H1 (cell line): ENCODE results near the gene UBXN1. TPM values are rescaled to one million over a fixed set of nuclear protein-coding genes. Genes with fewer than 3 reads are reported as not detected.

ENCODE experiments used
- CTCF ChIA-PET: fragments of 300-600 bp; sonication (Branson Sonifier 250); formaldehyde crosslinking; loops from one replicate; lab custom pipeline; 2021; ENCODE audit not compliant: partially characterized antibody; lab: Charles Lee
- POLR2A ChIA-PET: fragments of 300-600 bp; sonication (Branson Sonifier 250); formaldehyde crosslinking; loops from one replicate; lab custom pipeline; 2021; ENCODE audit warnings: inconsistent platforms; ENCODE audit not compliant: partially characterized antibody; lab: Charles Lee
- DNase-seq, 2 experiments: peaks; one replicate each; pipeline versions ENCODE4 v3.0.0 to v3.0.0-alpha.2; 2010 to 2022; ENCODE audit warnings: low spot score in 2 of 2, low read depth in 1 of 2, mixed read lengths in 1 of 2
- FAIRE-seq: peaks from 2 replicates; lab custom pipeline; 2011; peaks lifted over from hg19 to GRCh38; lab: Jason Lieb, UNC
- H2AFZ ChIP-seq: 2 replicates; pipeline ENCODE4 v1.8.1; 2012; ENCODE audit warnings: low read length, inconsistent platforms
- H2AK5ac ChIP-seq: 2 replicates; pipeline ENCODE4 v1.6.1; 2013; ENCODE audit warnings: low read depth, low read length
- H2BK120ac ChIP-seq: replicated peaks from 2 replicates; pipeline ENCODE3; 2013; ENCODE audit warnings: low read depth, low read length, inconsistent platforms
- H2BK12ac ChIP-seq: 2 replicates; pipeline ENCODE4 v1.6.1; 2013; ENCODE audit warnings: low read depth, low read length
- H2BK15ac ChIP-seq: 2 replicates; pipeline ENCODE4 v1.6.1; 2013; ENCODE audit warnings: low read length
- H2BK20ac ChIP-seq: 2 replicates; pipeline ENCODE4 v1.6.1; 2013; ENCODE audit warnings: low read length
- H2BK5ac ChIP-seq: 2 replicates; pipeline ENCODE4 v1.6.1; 2013; ENCODE audit warnings: low read depth, low read length
- H3K14ac ChIP-seq: 2 replicates; pipeline ENCODE4 v1.6.1; 2013; ENCODE audit warnings: inconsistent platforms; ENCODE audit not compliant: insufficient read length
- H3K18ac ChIP-seq: 2 replicates; pipeline ENCODE4 v1.6.1; 2013; ENCODE audit warnings: low read length; ENCODE audit errors: extremely low read depth
- H3K23ac ChIP-seq: 2 replicates; pipeline ENCODE4 v1.6.1; 2013; ENCODE audit warnings: inconsistent platforms; ENCODE audit not compliant: insufficient read length
- H3K23me2 ChIP-seq: 2 replicates; pipeline ENCODE4 v1.6.1; 2013; ENCODE audit warnings: low read depth, low read length
- H3K27ac ChIP-seq: 2 replicates; pipeline ENCODE4 v1.6.1; 2011; ENCODE audit warnings: low read depth, low read length, inconsistent platforms
- H3K27me3 ChIP-seq, 4 experiments: replicated peaks in 1 of 4; 1 replicate in 1 of 4; 2 replicates in 3 of 4; pipeline versions ENCODE4 v1.6.1 to v1.8.1; 2011 to 2013; ENCODE audit warnings: low read length in 3 of 4, mild to moderate bottlenecking in 3 of 4, inconsistent platforms in 2 of 4, mixed read lengths in 2 of 4, moderate library complexity in 1 of 4; ENCODE audit not compliant: control insufficient read depth in 3 of 4, insufficient read depth in 3 of 4; ENCODE audit errors: extremely low read depth in 1 of 4
- H3K36me3 ChIP-seq, 4 experiments: 2 replicates each; pipeline versions ENCODE4 v1.6.1 to v1.8.1; 2011 to 2013; ENCODE audit warnings: mild to moderate bottlenecking in 4 of 4, low read length in 3 of 4, moderate library complexity in 2 of 4, control low read depth in 1 of 4, inconsistent platforms in 1 of 4; ENCODE audit not compliant: insufficient read depth in 4 of 4, control insufficient read depth in 2 of 4
- H3K4ac ChIP-seq: replicated peaks from 2 replicates; pipeline ENCODE3; 2013; ENCODE audit warnings: low read length, low read depth, mixed read lengths, inconsistent platforms; ENCODE audit not compliant: insufficient read length
- H3K4me1 ChIP-seq, 4 experiments: replicated peaks in 1 of 4; 1 replicate in 1 of 4; 2 replicates in 3 of 4; pipeline versions ENCODE4 v1.6.1 to v1.8.1; 2011 to 2013; ENCODE audit warnings: low read length in 3 of 4, inconsistent platforms in 2 of 4, mixed read lengths in 1 of 4; ENCODE audit not compliant: insufficient read depth in 4 of 4, control insufficient read depth in 3 of 4
- H3K4me2 ChIP-seq, 2 experiments: 2 replicates each; pipeline versions ENCODE4 v1.6.1 to v1.8.1; 2011 to 2013; ENCODE audit warnings: low read depth in 2 of 2, low read length in 2 of 2, control low read depth in 1 of 2, inconsistent platforms in 1 of 2, mild to moderate bottlenecking in 1 of 2; ENCODE audit not compliant: insufficient read depth in 1 of 2
- H3K4me3 ChIP-seq, 4 experiments: fragments of 200-600, 300-600 bp in 1 of 4; sonication (generic), shearing (Covaris generic), sonication (Bioruptor Twin) in 1 of 4; 2 replicates each; pipeline versions ENCODE4 v1.5.1 to v1.8.1; 2011 to 2016; ENCODE audit warnings: low read length in 4 of 4, low read depth in 3 of 4, control low read depth in 2 of 4, inconsistent platforms in 2 of 4, mild to moderate bottlenecking in 2 of 4, mixed read lengths in 1 of 4, moderate library complexity in 1 of 4; ENCODE audit not compliant: insufficient read depth in 2 of 4; ENCODE audit errors: extremely low read depth in 1 of 4
- H3K56ac ChIP-seq: replicated peaks from 2 replicates; pipeline ENCODE3; 2013; ENCODE audit warnings: low read depth, mild to moderate bottlenecking, mixed read lengths, low read length, inconsistent platforms; ENCODE audit not compliant: insufficient read length
- H3K79me1 ChIP-seq: 2 replicates; pipeline ENCODE4 v1.6.1; 2013; ENCODE audit warnings: low read depth, low read length, control low read depth
- H3K79me2 ChIP-seq, 2 experiments: 2 replicates each; pipeline versions ENCODE4 v1.6.1 to v1.8.1; 2012 to 2013; ENCODE audit warnings: low read length in 2 of 2, mild to moderate bottlenecking in 2 of 2, inconsistent platforms in 1 of 2; ENCODE audit not compliant: insufficient read depth in 2 of 2, control insufficient read depth in 1 of 2
- H3K9ac ChIP-seq, 4 experiments: replicated peaks in 1 of 4; 1 replicate in 1 of 4; 2 replicates in 3 of 4; pipeline versions ENCODE4 v1.6.1 to v1.8.1; 2011 to 2013; ENCODE audit warnings: low read depth in 3 of 4, low read length in 3 of 4, control low read depth in 2 of 4, mild to moderate bottlenecking in 2 of 4, moderate library complexity in 2 of 4, inconsistent platforms in 1 of 4; ENCODE audit errors: extremely low read depth in 1 of 4
- H3K9me3 ChIP-seq, 2 experiments: 2 replicates each; pipeline versions ENCODE4 v1.6.1 to v1.8.1; 2012 to 2013; ENCODE audit warnings: mild to moderate bottlenecking in 2 of 2, moderate library complexity in 2 of 2, control low read depth in 1 of 2, inconsistent platforms in 1 of 2, low read depth in 1 of 2, low read length in 1 of 2, mixed read lengths in 1 of 2; ENCODE audit not compliant: insufficient read depth in 2 of 2
- H4K20me1 ChIP-seq, 2 experiments: replicated peaks in 1 of 2; 2 replicates each; pipeline versions ENCODE3 to v1.8.1; 2011 to 2013; ENCODE audit warnings: inconsistent platforms in 2 of 2, low read length in 2 of 2, mild to moderate bottlenecking in 1 of 2; ENCODE audit not compliant: insufficient read depth in 2 of 2, control insufficient read depth in 1 of 2
- H4K5ac ChIP-seq: 2 replicates; pipeline ENCODE4 v1.6.1; 2013; ENCODE audit warnings: low read length, low read depth, mixed read lengths, inconsistent platforms; ENCODE audit not compliant: insufficient read length
- H4K8ac ChIP-seq: 2 replicates; pipeline ENCODE4 v1.8.0; 2013; ENCODE audit warnings: mild to moderate bottlenecking, moderate library complexity, low read length, inconsistent platforms; ENCODE audit not compliant: insufficient read depth; ENCODE audit errors: extremely low read depth
- H4K91ac ChIP-seq: replicated peaks from 2 replicates; pipeline ENCODE3; 2013; ENCODE audit warnings: low read length, mixed read lengths, inconsistent platforms; ENCODE audit not compliant: insufficient read length
- CTBP2 ChIP-seq: IDR thresholded peaks from 2 replicates; pipeline ENCODE4 v1.7.0; 2011; ENCODE audit warnings: borderline replicate concordance, mild to moderate bottlenecking, moderate library complexity, mixed read lengths, low read length; ENCODE audit not compliant: insufficient read depth, insufficient read length
- EP300 ChIP-seq, 2 experiments: IDR thresholded peaks; 1 replicate in 1 of 2; 2 replicates in 1 of 2; pipeline ENCODE4 v1.6.1; 2011 to 2012; ENCODE audit warnings: low read depth in 2 of 2, low read length in 2 of 2, mild to moderate bottlenecking in 2 of 2, borderline replicate concordance in 1 of 2, inconsistent platforms in 1 of 2, moderate library complexity in 1 of 2
- EZH2 ChIP-seq: fragments of 200-600 bp; sonication (generic); IDR thresholded peaks from 2 replicates; pipeline ENCODE4 v1.7.1; 2012; ENCODE audit warnings: low read depth, mild to moderate bottlenecking, moderate library complexity, low read length, inconsistent platforms; ENCODE audit not compliant: severe bottlenecking
- POU5F1 ChIP-seq: IDR thresholded peaks from 2 replicates; pipeline ENCODE4 v1.6.1; 2011; ENCODE audit warnings: low read depth, mild to moderate bottlenecking, low read length, moderate library complexity
- RFX5 ChIP-seq: IDR thresholded peaks from 2 replicates; pipeline ENCODE4 v1.6.1; 2011; ENCODE audit warnings: low read depth, low read length, improper control_type of control experiment, borderline replicate concordance
- SIRT6 ChIP-seq: IDR thresholded peaks from one replicate; pipeline ENCODE4 v1.7.1; 2012; ENCODE audit warnings: low read length, inconsistent platforms
- SP4 ChIP-seq: IDR thresholded peaks from 2 replicates; pipeline ENCODE4 v1.6.1; 2012; ENCODE audit warnings: low read length, inconsistent platforms
- TAF1 ChIP-seq: IDR thresholded peaks from 2 replicates; pipeline ENCODE4 v1.6.1; 2011; ENCODE audit warnings: mild to moderate bottlenecking, low read depth, low read length
- TBP ChIP-seq: IDR thresholded peaks from 2 replicates; pipeline ENCODE4 v1.6.1; 2011; ENCODE audit warnings: low read depth, low read length, improper control_type of control experiment
- WGBS, 2 experiments: shearing (Covaris generic) in 1 of 2; methylation state at CpG; one replicate each; pipeline versions ENCODE4 v1.1.6 to v1.1.7; 2013 to 2015; ENCODE audit warnings: low lambda C conversion rate in 2 of 2, mixed read lengths in 2 of 2, inconsistent platforms in 1 of 2, low coverage in 1 of 2, missing lambda C conversion rate in 1 of 2; ENCODE audit not compliant: insufficient replicate concordance in 2 of 2, insufficient coverage in 1 of 2, insufficient read length in 1 of 2; ENCODE audit errors: extremely low coverage in 1 of 2, missing lambda C conversion rate in 1 of 2; 5-methylcytosine and 5-hydroxymethylcytosine counted together
- polyA plus RNA-seq, 7 experiments: library from polyadenylated mRNA; depleted of rRNA in 3 of 7; stranded (reverse) in 5 of 7; unstranded in 2 of 7; fragments of >200 nt in 5 of 7; fragments of 200-250 nt in 2 of 7; gene quantifications; 1 replicate in 5 of 7; 2 replicates in 1 of 7; 4 replicates in 1 of 7; pipeline versions ENCODE4 v1.2.1 to v1.2.3, GENCODE V29; 2011 to 2013; ENCODE audit warnings: missing spikeins in 2 of 7, mixed read lengths in 2 of 7
- total RNA-seq: library from RNA; stranded (reverse); fragmentation: NEBNext Ultra II Directional; extraction: Animal tissue kit (Norgen Biotek cat#: 25700); gene quantifications from 2 replicates; pipeline ENCODE4 v1.2.1, GENCODE V29; 2021
- TF ChIP-seq, protein P1 (sequence below): IDR thresholded peaks from 2 replicates; pipeline ENCODE4 v1.6.1; 2012; ENCODE audit warnings: inconsistent platforms

Gene UBXN1
- total and polyA plus RNA-seq, 2 of the 8 experiments (the other 6 are each of a cell fraction or from before 2014, with no cell fraction given), result 78.6 to 114 TPM

DNA sequence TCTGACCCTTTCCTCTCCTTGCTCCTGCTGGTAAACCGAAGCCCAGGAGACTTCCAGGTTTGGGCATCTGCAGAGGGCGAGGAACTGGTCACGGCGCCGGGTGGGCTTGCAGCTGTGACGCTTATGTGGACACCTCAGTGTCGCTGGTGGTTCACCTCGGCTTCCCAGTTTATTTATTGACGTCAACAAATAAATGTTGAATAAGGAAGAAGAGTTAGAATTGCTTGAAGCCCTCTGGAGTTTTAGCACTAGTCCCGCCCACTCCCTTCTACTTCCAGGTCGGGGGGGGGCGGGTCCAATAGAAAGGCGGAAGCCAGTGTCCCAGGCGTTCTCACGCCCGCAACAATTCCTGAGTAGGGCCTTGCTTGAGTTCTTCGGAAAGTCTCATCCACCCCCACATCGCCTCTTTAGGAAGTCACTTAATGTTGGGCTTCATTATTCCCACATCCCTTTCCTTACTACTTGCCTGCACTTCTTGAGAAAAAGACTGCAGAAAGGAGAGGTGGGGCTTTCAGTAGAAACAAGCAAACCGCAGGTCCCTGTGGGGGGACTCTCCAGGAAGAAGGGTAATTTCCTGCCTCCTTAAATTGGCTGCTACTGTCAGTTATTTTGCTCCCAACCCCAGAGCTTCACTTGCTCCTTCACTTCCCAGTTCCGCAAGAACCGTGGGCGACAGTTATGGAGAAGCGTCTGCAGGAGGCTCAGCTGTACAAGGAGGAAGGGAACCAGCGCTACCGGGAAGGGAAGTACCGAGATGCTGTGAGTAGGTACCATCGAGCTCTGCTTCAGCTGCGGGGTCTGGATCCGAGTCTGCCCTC is 49.5 kb upstream of the UBXN1 start, which contains the start of gene TTC9C:
Gene TTC9C (plus strand): TSS at position 316 of the 818 bp plus-strand sequence. CDS start 363 bp downstream, at position 679.
- Histone ChIP-seq H4K20me1 (peaks cover 12 to 17% of the 10 kb centered on the region in 2 experiments), H3K27me3 (no peaks in the 10 kb centered on the region), H3K36me3 (peaks cover 4 to 21% (median 7%) of the 10 kb centered on the region in 4 experiments; a peak in 6 of 8 replicates), H2BK12ac (0 out of 2 replicates have a peak within 1 kb of the TSS, but pooled peaks have one; percentile 10), H3K56ac (peak within 1 kb of the TSS; percentile 89), H3K4me3 (peak within 1 kb of the TSS; percentile 87 to 98 (median 96)), H3K4me2 (peak within 1 kb of the TSS; percentile 85 to 93), H3K14ac (no peak within 1 kb of the TSS), H2BK120ac (peak within 1 kb of the TSS; percentile 82), H3K23ac (no peak within 1 kb of the TSS), H3K9ac (peak within 1 kb of the TSS; percentile 88 to 92 (median 92)), H3K79me2 (peaks cover 18 to 67% of the 10 kb centered on the region in 2 experiments), H3K23me2 (peaks cover 16% of the 10 kb centered on the region), H3K9me3 (no peaks in the 10 kb centered on the region), H2AK5ac (no peak within 1 kb of the TSS), H3K79me1 (0 out of 2 replicates have a peak, but pooled peaks cover 2% of the 10 kb centered on the region), H3K27ac (peak within 1 kb of the TSS; percentile 92), H3K18ac (peak within 1 kb of the TSS; percentile 99), H2BK5ac (peak within 1 kb of the TSS; percentile 91), H2BK20ac (no peak within 1 kb of the TSS), H4K8ac (peak within 1 kb of the TSS; percentile 91), H4K5ac (peak within 1 kb of the TSS; percentile 97), H3K4me1 (no peaks in the 10 kb centered on the region; a peak in 3 of 7 replicates), H4K91ac (peak within 1 kb of the TSS; percentile 96), H2BK15ac (peak within 1 kb of the TSS; percentile 50; the same call in 1 of the 2 replicates), H3K4ac (peak within 1 kb of the TSS; percentile 80), H2AFZ (peak within 1 kb of the TSS; percentile 60; the same call in 1 of the 2 replicates)
- CTCF ChIA-PET, result interaction anchor here (1.4 to 6.1 kb wide), 5 partner anchors 24 to 59 kb away, joined by 4 to 45 read pairs (median 6); partner anchors contain the start of genes TAF6L and TMEM179B
- FAIRE-seq (no peak), DNase-seq (peak in 1 of 2 experiments; percentile 80)
- POLR2A ChIA-PET, result interaction anchor here (0.6 to 10.9 kb wide), 27 partner anchors 9 to 274 kb away, joined by 3 to 192 read pairs (median 5); partner anchors contain the start of genes BSCL2, C11orf98, CSKMT and GNG3
- 4% methylated on average over 29 of the region's 29 CpGs; no CpG with 5 or more reads in 1 of the 2 experiments for WGBS, 2 experiments
- TF ChIP-seq, protein P1, sequence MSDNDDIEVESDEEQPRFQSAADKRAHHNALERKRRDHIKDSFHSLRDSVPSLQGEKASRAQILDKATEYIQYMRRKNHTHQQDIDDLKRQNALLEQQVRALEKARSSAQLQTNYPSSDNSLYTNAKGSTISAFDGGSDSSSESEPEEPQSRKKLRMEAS, result no peak
- TF ChIP-seq SP4 (peak; percentile 16; the same call in 1 of the 2 replicates), CTBP2 (no peak), EZH2 (no peak), POU5F1 (no peak), TBP (peak; percentile 61), EP300 (IDR thresholded peaks at IDR 0.05; ENCODE audit: borderline replicate concordance in 1 of 2, low read depth in 2 of 2, low read length in 2 of 2) (no peak), RFX5 (no peak), SIRT6 (no peak), TAF1 (no peak; the same call in 1 of the 2 replicates)
